ENCODE data around the gene BUB3.
"Not testable (repeated sequence)": the region's sequence is repeated elsewhere in the genome, so short reads cannot be mapped to it uniquely, and the experiment has no call there.

BUB3 gene

DNA sequence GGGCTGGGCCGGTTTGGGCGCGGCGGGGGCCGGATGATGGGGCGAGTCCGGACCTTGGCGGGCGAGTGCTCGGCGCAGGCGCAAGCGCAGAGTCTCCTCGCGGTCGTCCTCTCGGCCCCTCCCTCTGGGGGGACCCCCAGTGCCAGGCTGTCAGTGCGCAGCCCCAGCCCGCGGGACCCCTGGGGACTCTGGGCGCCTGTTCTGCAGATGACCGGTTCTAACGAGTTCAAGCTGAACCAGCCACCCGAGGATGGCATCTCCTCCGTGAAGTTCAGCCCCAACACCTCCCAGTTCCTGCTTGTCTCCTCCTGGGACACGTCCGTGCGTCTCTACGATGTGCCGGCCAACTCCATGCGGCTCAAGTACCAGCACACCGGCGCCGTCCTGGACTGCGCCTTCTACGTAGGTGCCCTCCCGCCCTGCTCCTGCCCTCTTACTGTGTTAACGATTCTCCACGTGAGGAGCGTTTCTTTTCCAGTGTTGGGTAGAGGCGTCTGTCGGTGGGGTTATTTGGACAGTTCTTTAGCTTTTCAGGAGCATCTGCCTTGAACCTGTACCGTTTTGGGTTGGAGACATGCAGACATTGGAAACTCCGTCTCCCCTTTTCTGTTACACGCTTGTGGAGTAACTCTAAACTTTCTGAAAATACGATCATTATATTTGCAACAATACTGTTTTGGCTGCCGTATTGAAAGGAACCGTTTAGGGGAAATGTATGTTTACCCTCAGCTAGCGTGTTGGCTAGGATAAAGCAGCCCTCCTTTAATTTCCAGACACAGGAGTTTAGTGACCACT is 706 bp downstream of the BUB3 start:
- DNase-seq (ENCODE audit: low spot score): peak; percentile 49

DNA sequence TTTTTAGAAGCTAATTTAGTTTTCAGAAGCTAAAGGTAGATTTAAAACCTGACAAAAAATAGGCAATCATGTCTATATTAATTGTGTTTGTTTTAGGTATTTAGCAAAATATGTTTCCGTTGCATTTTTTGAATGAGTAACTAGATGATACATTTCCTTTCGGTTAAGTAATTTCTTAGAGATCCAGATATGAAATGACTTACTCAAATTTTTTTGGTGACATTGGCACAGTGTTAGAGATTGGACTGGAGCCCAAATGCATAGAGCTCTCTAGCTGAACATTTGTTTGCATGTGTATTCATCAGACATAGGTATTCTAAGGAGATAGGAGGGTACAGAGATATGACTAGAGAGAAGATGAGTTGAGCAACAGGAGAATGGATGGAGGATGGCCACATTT is 1.9 kb downstream of the BUB3 start:
- no peak for DNase-seq (ENCODE audit: low spot score)

- DNase-seq (ENCODE audit: low spot score): no peak
Observed at GRCh38 chr10:123157210-123157609, 3.0 kb downstream of the BUB3 start.

- DNase-seq (ENCODE audit: low spot score): no peak
Observed at GRCh38 chr10:123158682-123159081, 4.5 kb downstream of the BUB3 start.

GRCh38 chr10:123160311-123160980 is 6.2 kb downstream of the BUB3 start:
- DNase-seq (ENCODE audit: low spot score): no peak

DNA sequence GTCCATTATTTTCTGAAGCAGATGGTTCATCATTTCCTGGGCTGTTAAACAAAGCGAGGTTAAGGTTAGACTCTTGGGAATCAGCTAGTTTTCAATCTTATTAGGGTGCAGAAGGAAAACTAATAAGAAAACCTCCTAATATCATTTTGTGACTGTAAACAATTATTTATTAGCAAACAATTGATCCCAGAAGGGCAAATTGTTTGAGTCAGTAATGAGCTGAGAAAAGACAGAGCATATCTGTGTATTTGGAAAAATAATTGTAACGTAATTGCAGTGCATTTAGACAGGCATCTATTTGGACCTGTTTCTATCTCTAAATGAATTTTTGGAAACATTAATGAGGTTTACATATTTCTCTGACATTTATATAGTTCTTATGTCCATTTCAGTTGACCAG is 10.1 kb downstream of the BUB3 start:
- no peak for DNase-seq (ENCODE audit: low spot score)

DNA sequence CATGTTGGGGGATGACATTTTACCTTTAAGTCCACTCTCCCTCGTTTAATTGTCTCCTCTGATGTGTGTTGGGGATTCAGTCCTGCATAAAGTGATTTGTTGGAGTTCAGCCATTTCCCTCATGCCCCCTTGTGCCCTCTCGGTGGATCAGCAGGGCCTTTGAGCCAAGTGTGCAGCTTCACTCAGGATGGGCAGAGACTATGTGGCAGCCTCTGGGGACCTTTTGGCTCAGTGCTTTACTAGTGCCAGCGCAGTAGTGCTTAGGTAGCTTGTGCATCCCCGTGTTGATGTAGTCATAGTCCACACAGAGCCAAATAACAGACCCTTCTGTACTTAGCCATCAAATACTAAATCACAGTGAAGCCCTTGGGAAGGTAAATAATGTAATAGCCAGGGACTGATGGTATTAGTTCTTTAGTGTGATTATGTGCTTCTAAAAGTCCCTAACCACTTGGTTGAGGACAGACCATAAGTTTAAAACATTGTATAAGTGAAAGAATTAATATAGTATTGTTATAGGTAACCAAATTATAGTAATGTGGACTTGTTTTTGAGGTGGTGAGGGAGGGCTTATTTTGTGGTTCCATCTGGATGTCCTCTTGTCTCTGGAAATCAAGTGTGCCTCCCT is 11.4 kb downstream of the BUB3 start:
- no peak for DNase-seq (ENCODE audit: low spot score)

DNA sequence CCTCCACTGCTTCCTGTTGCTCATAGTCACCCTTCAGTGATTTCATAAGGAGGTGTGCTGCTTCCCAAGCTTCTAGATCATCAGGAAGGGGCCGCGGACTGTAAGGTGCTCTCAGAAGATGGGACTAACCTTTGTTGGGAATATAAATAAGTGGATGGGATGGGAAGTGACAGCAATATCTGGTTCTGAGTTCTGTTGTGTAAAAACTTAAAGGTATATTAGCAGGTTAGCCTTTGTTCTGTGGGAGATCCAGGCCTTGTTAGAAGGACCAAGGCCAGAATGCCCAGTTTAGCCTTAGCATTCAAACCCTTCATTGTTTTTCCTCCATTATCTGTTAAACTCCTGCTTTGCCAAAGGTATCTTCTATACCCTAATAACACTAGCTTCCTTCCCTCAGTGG is 12.4 kb downstream of the BUB3 start:
- no peak for DNase-seq (ENCODE audit: low spot score)

- DNase-seq (ENCODE audit: low spot score): no peak
Observed at GRCh38 chr10:123170961-123171360, 16.8 kb downstream of the BUB3 start.

- DNase-seq (ENCODE audit: low spot score): not testable (repeated sequence)
Observed at GRCh38 chr10:123171616-123172015, 17.4 kb downstream of the BUB3 start.

- no peak for DNase-seq (ENCODE audit: low spot score)
Observed at GRCh38 chr10:123175389-123176387, 21.5 kb downstream of the BUB3 start.

- not testable (repeated sequence) for DNase-seq (ENCODE audit: low spot score)
Observed at GRCh38 chr10:123178390-123178789, 24.2 kb downstream of the BUB3 start.

DNA sequence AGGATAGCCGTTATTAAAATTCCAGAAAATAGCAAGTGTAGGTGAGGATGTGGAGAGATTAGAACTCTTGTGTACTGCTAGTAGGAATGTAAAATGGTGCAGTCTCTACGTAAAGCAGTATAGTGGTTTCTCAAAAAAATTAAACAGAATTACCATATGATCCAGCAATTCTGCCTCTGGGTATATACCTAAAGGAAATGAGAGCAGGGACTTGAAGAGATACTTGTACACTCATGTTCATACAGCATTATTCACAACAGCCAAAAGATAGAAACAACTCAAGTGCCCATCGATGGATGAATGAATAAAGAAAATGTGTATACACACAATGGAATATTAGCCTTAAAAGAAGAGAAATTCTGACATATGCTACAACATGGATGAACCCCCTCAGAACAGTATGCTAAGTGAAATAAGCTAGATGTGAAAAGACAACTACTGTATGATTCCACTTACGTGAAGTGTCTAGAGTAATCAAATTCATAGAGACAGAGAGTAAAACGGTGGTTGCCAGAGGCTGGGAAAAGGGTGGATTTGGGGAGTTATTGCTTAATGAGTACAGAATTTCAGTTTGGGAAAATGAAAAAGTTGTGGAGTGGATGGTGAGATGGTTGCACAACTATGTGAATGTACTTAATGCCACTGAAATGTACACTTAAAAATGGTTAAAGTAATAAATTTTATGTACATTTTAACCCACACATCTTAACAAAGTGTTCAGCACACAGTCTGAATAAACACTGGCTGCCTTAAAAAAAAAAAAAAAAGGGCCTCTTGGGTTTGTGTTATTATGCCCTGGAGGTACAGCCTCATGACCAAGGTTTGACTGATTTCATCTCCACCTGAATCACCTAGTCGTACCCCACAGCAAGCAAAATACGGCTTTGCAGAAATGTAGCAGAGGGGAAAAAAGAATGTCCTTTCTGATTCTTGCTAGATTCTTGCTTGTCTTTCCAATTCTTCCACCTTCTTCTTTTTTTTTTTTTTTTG is 26.2 kb downstream of the BUB3 start:
- DNase-seq (ENCODE audit: low spot score): no peak

GRCh38 chr10:123183724-123184123 is 29.5 kb downstream of the BUB3 start:
- no peak for DNase-seq (ENCODE audit: low spot score)

GRCh38 chr10:123187781-123188180 is 33.6 kb downstream of the BUB3 start:
- no peak for DNase-seq (ENCODE audit: low spot score)

GRCh38 chr10:123191886-123192285 is 37.7 kb downstream of the BUB3 start:
- DNase-seq (ENCODE audit: low spot score): no peak

GRCh38 chr10:123194056-123194455 is 39.9 kb downstream of the BUB3 start:
- DNase-seq (ENCODE audit: low spot score): no peak

DNA sequence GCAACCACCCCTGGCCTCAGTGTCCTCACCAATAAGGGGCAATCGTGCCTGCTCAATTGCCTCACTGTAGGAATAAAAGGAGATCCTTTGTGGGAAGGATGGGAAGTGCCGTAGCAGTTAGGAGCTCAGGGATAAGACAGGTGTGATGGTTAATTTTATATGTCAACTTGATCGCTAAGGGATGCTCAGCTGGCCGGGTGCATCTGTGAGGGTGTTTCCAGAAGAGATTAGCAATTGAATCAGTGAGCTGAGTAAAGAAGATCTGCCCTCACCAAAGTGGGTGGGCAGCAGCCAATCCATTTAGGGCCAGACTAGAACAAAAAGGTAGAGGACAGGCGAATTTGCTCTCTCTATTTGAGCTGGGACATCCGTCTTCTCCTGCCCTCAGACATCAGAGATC is 46.3 kb downstream of the BUB3 start:
- no peak for DNase-seq (ENCODE audit: low spot score)

DNA sequence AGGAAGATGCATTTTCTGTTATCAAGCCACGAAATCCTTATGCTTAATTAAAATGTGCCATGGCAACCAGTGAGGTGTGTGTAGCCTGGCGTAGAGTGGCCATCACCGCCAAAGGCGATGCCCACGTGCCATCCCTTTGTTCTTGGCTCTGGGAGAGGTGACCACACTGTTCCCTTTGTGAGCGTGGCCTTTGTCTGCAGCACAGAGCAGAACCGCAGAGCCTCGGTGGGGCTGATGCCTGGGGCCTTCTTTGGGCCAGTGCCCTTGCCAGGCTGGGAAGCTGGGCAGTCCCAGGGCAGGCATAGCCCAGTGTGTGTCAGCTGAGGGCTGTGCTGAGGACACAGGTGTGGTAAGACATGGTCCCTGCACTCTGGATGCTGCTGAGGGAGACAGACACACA is 48.3 kb downstream of the BUB3 start:
- DNase-seq (ENCODE audit: low spot score): no peak

DNA sequence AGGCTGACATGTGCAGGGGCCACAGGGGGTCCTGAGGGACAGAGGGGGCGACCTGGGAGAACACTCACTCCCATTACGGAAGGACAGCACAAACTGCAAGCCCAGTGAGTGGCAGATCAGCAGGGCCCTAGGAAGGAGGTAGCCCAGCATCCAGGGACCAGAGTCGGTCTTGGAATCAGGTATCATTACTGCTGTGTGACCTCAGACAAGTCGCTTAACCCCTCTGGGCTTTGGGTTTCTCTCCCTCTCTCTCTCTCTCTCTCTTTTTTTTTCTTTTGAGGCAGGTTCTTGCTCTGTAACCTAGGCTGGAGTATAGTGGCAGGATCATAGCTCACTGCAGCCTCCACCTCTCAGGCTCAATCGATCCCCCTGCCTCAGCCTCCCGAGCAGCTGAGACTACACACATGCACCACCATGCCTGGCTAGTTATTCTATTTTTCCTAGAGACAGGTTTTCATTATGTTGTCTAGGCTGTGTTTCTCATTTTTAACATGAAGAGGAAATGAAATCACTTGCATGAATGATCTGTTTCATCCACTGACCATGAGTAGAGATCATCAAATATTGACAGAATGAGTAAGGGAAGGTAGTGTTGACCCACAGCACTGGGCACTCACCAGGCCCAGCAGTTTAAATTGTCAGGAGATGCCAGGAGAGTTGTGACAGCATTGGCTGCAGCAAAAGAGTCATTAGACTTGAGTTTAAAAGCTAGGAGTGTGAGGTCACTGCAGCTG is 49.4 kb downstream of the BUB3 start:
- DNase-seq (ENCODE audit: low spot score): no peak

Measured in cerebellar cortex (tissue), 1 donor.